HepG2 (cell line): ENCODE results near the gene SLC1A4. TPM values are rescaled to one million over a fixed set of nuclear protein-coding genes. Genes with fewer than 3 reads are reported as not detected.
A peak's percentile ranks its signal among the peaks of the same experiment; 100 is the strongest.

Experiments
- ATF1 ChIP-seq: IDR thresholded peaks from 2 replicates; pipeline ENCODE4 v1.6.1; 2016; ENCODE audit warnings: mild to moderate bottlenecking, control low read depth
- ATF3 ChIP-seq: sonication (generic); formaldehyde crosslinking; IDR thresholded peaks from 2 replicates; pipeline ENCODE4 v1.4.0; 2020; ENCODE audit warnings: missing genetic modification reagents
- FOXA1 ChIP-seq, 2 experiments: fragments of 450-650 bp in 1 of 2; sonication (generic) in 1 of 2; formaldehyde crosslinking in 1 of 2; IDR thresholded peaks; 2 replicates each; pipeline versions ENCODE4 v1.4.0 to v1.6.1; 2016 to 2020; ENCODE audit warnings: missing genetic modification reagents in 1 of 2
- FOXJ3 ChIP-seq: sonication (generic); formaldehyde crosslinking; IDR thresholded peaks from 2 replicates; pipeline ENCODE4 v1.4.0; 2020; ENCODE audit warnings: missing genetic modification reagents, mild to moderate bottlenecking, borderline replicate concordance
- FOXK2 ChIP-seq: fragments of 450-650 bp; IDR thresholded peaks from 2 replicates; pipeline ENCODE4 v1.6.1; 2016
- GABPB1 ChIP-seq: IDR thresholded peaks from 2 replicates; pipeline ENCODE4 v1.6.1; 2016; ENCODE audit warnings: mild to moderate bottlenecking, missing genetic modification reagents, moderate library complexity, missing compliant biosample characterization
- KLF12 ChIP-seq: sonication (generic); formaldehyde crosslinking; IDR thresholded peaks from 2 replicates; pipeline ENCODE4 v1.4.0; 2020; ENCODE audit warnings: missing genetic modification reagents, borderline replicate concordance
- KLF16 ChIP-seq, 2 experiments: sonication (generic) in 1 of 2; formaldehyde crosslinking in 1 of 2; IDR thresholded peaks; 2 replicates each; pipeline versions ENCODE4 v1.6.1 to v1.8.0; 2016 to 2023; ENCODE audit warnings: missing genetic modification reagents in 2 of 2, missing compliant biosample characterization in 1 of 2
- LRRFIP1 ChIP-seq: sonication (generic); formaldehyde crosslinking; conservative IDR thresholded peaks from 2 replicates; pipeline ENCODE4 v1.4.0; 2020; ENCODE audit warnings: missing genetic modification reagents
- MED13 ChIP-seq: sonication (generic); formaldehyde crosslinking; IDR thresholded peaks from 2 replicates; pipeline ENCODE4 v1.5.0; 2020; ENCODE audit warnings: missing genetic modification reagents
- NR2F6 ChIP-seq, 2 experiments: IDR thresholded peaks; 2 replicates each; pipeline ENCODE4 v1.6.1; 2016; ENCODE audit warnings: antibody characterized with exemption in 1 of 2, mild to moderate bottlenecking in 1 of 2
- PHF20 ChIP-seq: sonication (generic); formaldehyde crosslinking; IDR thresholded peaks from 2 replicates; pipeline ENCODE4 v1.5.0; 2020; ENCODE audit warnings: mild to moderate bottlenecking, missing genetic modification reagents
- SALL1 ChIP-seq: sonication (generic); formaldehyde crosslinking; IDR thresholded peaks from 2 replicates; pipeline ENCODE4 v1.8.0; 2022; ENCODE audit warnings: mild to moderate bottlenecking, missing genetic modification reagents
- SALL2 ChIP-seq: sonication (generic); formaldehyde crosslinking; IDR thresholded peaks from 2 replicates; pipeline ENCODE4 v1.8.1; 2023; ENCODE audit warnings: mild to moderate bottlenecking, missing genetic modification reagents, inconsistent platforms
- SRY ChIP-seq: sonication (generic); formaldehyde crosslinking; IDR thresholded peaks from 2 replicates; pipeline ENCODE4 v1.8.0; 2022; ENCODE audit warnings: mild to moderate bottlenecking, missing genetic modification reagents
- TAF1 ChIP-seq: sonication (generic); formaldehyde crosslinking; IDR thresholded peaks from 2 replicates; pipeline ENCODE4 v1.4.0; 2020; ENCODE audit warnings: missing genetic modification reagents
- ZFP37 ChIP-seq: sonication (generic); formaldehyde crosslinking; IDR thresholded peaks from 2 replicates; pipeline ENCODE4 v1.4.0; 2020; ENCODE audit warnings: missing genetic modification reagents, borderline replicate concordance
- ZFYVE20 ChIP-seq: sonication (generic); formaldehyde crosslinking; IDR thresholded peaks from 2 replicates; pipeline ENCODE4 v1.8.0; 2023; ENCODE audit warnings: low read depth, mild to moderate bottlenecking, moderate library complexity, missing genetic modification reagents, borderline replicate concordance
- ZNF138 ChIP-seq: sonication (generic); formaldehyde crosslinking; IDR thresholded peaks from 2 replicates; pipeline ENCODE4 v1.5.0; 2020; ENCODE audit warnings: mild to moderate bottlenecking, low read depth, missing genetic modification reagents
- ZNF260 ChIP-seq: sonication (generic); formaldehyde crosslinking; IDR thresholded peaks from 2 replicates; pipeline ENCODE4 v1.4.0; 2020; ENCODE audit warnings: missing genetic modification reagents, low read depth, mild to moderate bottlenecking, borderline replicate concordance
- ZNF317 ChIP-seq: sonication (generic); formaldehyde crosslinking; IDR thresholded peaks from 2 replicates; pipeline ENCODE4 v1.5.0; 2020; ENCODE audit warnings: mild to moderate bottlenecking, missing genetic modification reagents
- ZNF704 ChIP-seq: sonication (generic); formaldehyde crosslinking; IDR thresholded peaks from 2 replicates; pipeline ENCODE4 v1.8.1; 2023; ENCODE audit warnings: mild to moderate bottlenecking, inconsistent platforms, moderate library complexity, missing genetic modification reagents, borderline replicate concordance
- ZNF746 ChIP-seq: sonication (generic); formaldehyde crosslinking; IDR thresholded peaks from 2 replicates; pipeline ENCODE4 v1.8.0; 2022; ENCODE audit warnings: mild to moderate bottlenecking, missing genetic modification reagents
- ZNF773 ChIP-seq: sonication (generic); formaldehyde crosslinking; IDR thresholded peaks from 2 replicates; pipeline ENCODE4 v1.4.0; 2020; ENCODE audit warnings: missing genetic modification reagents, borderline replicate concordance
- polyA plus RNA-seq, 8 experiments: library from polyadenylated mRNA; depleted of rRNA in 3 of 8; stranded (reverse) in 7 of 8; unstranded in 1 of 8; fragments of >200 nt; fragmentation: Illumina TruSeq in 4 of 8; extraction: Trizol in 4 of 8; gene quantifications; 2 replicates each; pipeline versions ENCODE4 v1.2.1 to v1.2.3, GENCODE V29; 2011 to 2016; ENCODE audit warnings: low read depth in 4 of 8, missing spikeins in 1 of 8, mixed read lengths in 1 of 8; ENCODE audit not compliant: insufficient read depth in 1 of 8
- total RNA-seq, 5 experiments: library from RNA; depleted of rRNA; stranded (reverse); fragments of >200 nt; fragmentation: Illumina TruSeq; extraction: Trizol; gene quantifications; 2 replicates each; pipeline ENCODE4 v1.2.3, GENCODE V29; 2016; ENCODE audit warnings: low read depth in 1 of 5

Gene SLC1A4
- total and polyA plus RNA-seq, 2 of the 13 experiments (the other 11 are each of a cell fraction or from before 2014, with no cell fraction given) = 21.0 to 39.6 TPM

GRCh38 chr2:65056215-65057053, 67.2 kb downstream of the SLC1A4 start, which contains the start of gene CEP68 (continued):
- TF ChIP-seq LRRFIP1 (CRISPR knock-in tag) (no peak), FOXJ3 (no peak), SALL1 (CRISPR knock-in tag) (peak; percentile 92), KLF16 (CRISPR knock-in tag; IDR thresholded peaks at IDR 0.05) (no peak), ZNF260 (no peak), ZFP37 (CRISPR knock-in tag) (no peak), SRY (CRISPR knock-in tag) (peak; percentile 71; the same call in 1 of the 2 replicates), ZNF746 (CRISPR knock-in tag) (peak; percentile 78; the same call in 1 of the 2 replicates), SALL2 (CRISPR knock-in tag) (peak; percentile 58; the same call in 1 of the 2 replicates), FOXK2 (no peak), MED13 (CRISPR knock-in tag) (peak; percentile 80; the same call in 1 of the 2 replicates), ATF3 (CRISPR knock-in tag) (peak; percentile 49; the same call in 1 of the 2 replicates), ZNF317 (CRISPR knock-in tag) (no peak), KLF12 (peak; percentile 82; the same call in 1 of the 2 replicates), PHF20 (peak; percentile 56), ZNF138 (no peak; the same call in 1 of the 2 replicates), FOXA1 (IDR thresholded peaks at IDR 0.05) (no peak), FOXA1 (CRISPR knock-in tag; IDR thresholded peaks at IDR 0.05) (peak; percentile 16), GABPB1 (CRISPR knock-in tag) (peak; percentile 79), ZNF773 (peak; percentile 56), ZFYVE20 (CRISPR knock-in tag) (0 out of 2 replicates have a peak, but pooled peaks have one; percentile 70), NR2F6 (IDR thresholded peaks at IDR 0.05) (no peak), NR2F6 (CRISPR knock-in tag; IDR thresholded peaks at IDR 0.05) (no peak), ATF1 (CRISPR knock-in tag) (no peak), TAF1 (CRISPR knock-in tag) (peak; percentile 95), ZNF704 (CRISPR knock-in tag) (peak; percentile 73; the same call in 1 of the 2 replicates)
